ENCODE measurements around the gene MAGEA8.
"Not testable (repeated sequence)": the region's sequence is repeated elsewhere in the genome, so short reads cannot be mapped to it uniquely, and the experiment has no call there.

MAGEA8 gene

GRCh38 chrX:149908308-149908707 lies 27.3 kb downstream of the MAGEA8 start:
- DNase-seq = no peak

- no peak for DNase-seq
Observed at GRCh38 chrX:149908727-149909126, 27.7 kb downstream of the MAGEA8 start.

GRCh38 chrX:149909324-149910177 lies 28.6 kb downstream of the MAGEA8 start:
- no peak for DNase-seq

GRCh38 chrX:149910178-149910695 lies 29.3 kb downstream of the MAGEA8 start:
- no peak for DNase-seq

- DNase-seq = no peak
Observed at GRCh38 chrX:149916745-149917392, 35.9 kb downstream of the MAGEA8 start.

- DNase-seq = not testable (repeated sequence)
Observed at GRCh38 chrX:149923836-149924235, 42.9 kb downstream of the MAGEA8 start.

GRCh38 chrX:149924434-149924833 lies 43.5 kb downstream of the MAGEA8 start:
- DNase-seq = not testable (repeated sequence)

GRCh38 chrX:149927245-149927963 lies 46.4 kb downstream of the MAGEA8 start:
- not testable (repeated sequence) for DNase-seq

- not testable (repeated sequence) for DNase-seq
Observed at GRCh38 chrX:149927964-149928258, 46.9 kb downstream of the MAGEA8 start.

- DNase-seq = not testable (repeated sequence)
Observed at GRCh38 chrX:149928635-149929034, 47.7 kb downstream of the MAGEA8 start.

GRCh38 chrX:149929400-149929799 lies 48.4 kb downstream of the MAGEA8 start, which contains the start of gene HSFX4:
TSS of gene HSFX4 (plus strand) at chrX:149929573. CDS start at chrX:149929645, 72 bp downstream.
- DNase-seq = not testable (repeated sequence)

- not testable (repeated sequence) for DNase-seq
Observed at GRCh38 chrX:149931355-149931754, 50.4 kb downstream of the MAGEA8 start.

- not testable (repeated sequence) for DNase-seq
Observed at GRCh38 chrX:149932150-149932549, 51.2 kb downstream of the MAGEA8 start.

GRCh38 chrX:149932970-149933369 lies 52.0 kb downstream of the MAGEA8 start:
- DNase-seq = not testable (repeated sequence)

- DNase-seq = not testable (repeated sequence)
Observed at GRCh38 chrX:149933547-149933946, 52.6 kb downstream of the MAGEA8 start.

Measured in GDM1 (cell line).